ENCODE data around the gene ORC1. TPM values are rescaled to one million over a fixed set of nuclear protein-coding genes. Genes with fewer than 3 reads are reported as not detected.

The ORC1 gene
- total and polyA plus RNA-seq, 2 of the 8 experiments (the other 6 are each of a cell fraction or from before 2014, with no cell fraction given) = 36.9 to 49.0 TPM

DNA sequence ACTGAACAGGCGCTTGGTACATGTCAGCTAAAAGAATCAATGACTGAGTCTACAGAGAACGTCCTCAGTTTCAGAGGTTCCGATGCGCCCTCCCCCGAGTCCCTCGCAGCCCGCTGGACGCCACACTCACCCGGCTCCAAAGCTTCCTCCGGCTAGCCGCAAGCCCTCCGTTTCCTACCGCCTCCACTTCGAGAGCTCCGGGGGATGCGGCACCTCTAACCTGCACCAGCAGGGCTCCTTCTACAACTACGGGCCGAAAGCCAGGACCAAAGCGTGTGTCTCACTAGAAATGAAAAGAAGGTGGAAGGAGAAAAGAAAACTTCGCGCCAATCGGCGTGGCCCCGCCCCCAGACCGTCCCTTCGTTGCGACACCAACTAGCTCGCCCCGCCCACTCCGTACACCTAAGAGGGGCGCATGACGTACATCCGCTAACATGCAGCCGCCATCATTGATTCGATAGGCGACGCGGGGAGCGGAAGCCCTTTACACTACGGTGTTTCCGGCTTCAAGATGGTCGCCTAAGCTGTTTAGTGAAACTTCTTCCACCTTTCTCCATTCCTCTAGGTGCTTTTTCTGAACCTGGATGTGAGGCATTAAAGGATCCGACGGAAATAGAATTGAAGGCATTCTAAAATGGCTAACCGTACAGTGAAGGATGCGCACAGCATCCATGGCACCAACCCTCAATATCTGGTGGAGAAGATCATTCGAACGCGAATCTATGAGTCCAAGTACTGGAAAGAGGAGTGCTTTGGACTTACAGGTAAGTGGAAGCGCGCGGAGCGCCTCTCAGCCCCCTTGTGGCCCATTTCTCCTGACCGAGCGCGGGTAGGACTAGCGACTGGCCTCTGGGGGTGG is at the start of gene ORC1, which contains the start of gene PRPF38A (continued):
- TF ChIP-seq SIN3A (conservative IDR thresholded peaks at IDR 0.05 in 1 of 2, IDR thresholded peaks at IDR 0.05 in 1 of 2; ENCODE audit: low read depth in 1 of 2, low read length in 2 of 2) (peak; percentile 30 to 41; a peak in 2 of 4 replicates), YY1 (IDR thresholded peaks at IDR 0.05; ENCODE audit: low read depth, low read length) (peak; percentile 97), SIX5 (IDR thresholded peaks at IDR 0.05; ENCODE audit: low read depth, low read length) (no peak), GTF2F1 (IDR thresholded peaks at IDR 0.05; ENCODE audit: borderline replicate concordance, low read depth, low read length) (no peak), CBX8 (IDR thresholded peaks at IDR 0.05; ENCODE audit: borderline replicate concordance, low read depth, low read length) (no peak), MAFK (IDR thresholded peaks at IDR 0.05; ENCODE audit: low read depth, low read length) (no peak), PHF8 (conservative IDR thresholded peaks at IDR 0.05; ENCODE audit: low read depth, low read length) (peak; percentile 90), JUND (IDR thresholded peaks at IDR 0.05; ENCODE audit: low read length) (0 out of 2 replicates have a peak, but pooled peaks have one; percentile 4)
